H7 (cell line): Measurements from ENCODE around the gene GPR4. TPM values are rescaled to one million over a fixed set of nuclear protein-coding genes. Genes with fewer than 3 reads are reported as not detected.

Experiments
- DNase-seq: peaks from one replicate; pipeline ENCODE4 v3.0.0; 2012
- H3K27me3 ChIP-seq: 2 replicates; pipeline ENCODE4 v1.6.0; 2011; ENCODE audit warnings: mild to moderate bottlenecking, low read length; ENCODE audit not compliant: control insufficient read depth, insufficient read depth
- H3K36me3 ChIP-seq: replicated peaks from 2 replicates; pipeline ENCODE4 v1.5.1; 2011; ENCODE audit warnings: low read length; ENCODE audit not compliant: control insufficient read depth, insufficient read depth
- H3K4me3 ChIP-seq: 2 replicates; pipeline ENCODE4 v1.5.1; 2011; ENCODE audit warnings: low read depth, mild to moderate bottlenecking, control low read depth, low read length, moderate library complexity; ENCODE audit not compliant: insufficient read depth
- total RNA-seq: library from RNA; depleted of rRNA; stranded (reverse); fragments of >200 nt; shearing (Covaris generic); gene quantifications from 2 replicates; pipeline ENCODE4 v1.2.3, GENCODE V29; 2014

GPR4 gene
- total RNA-seq, 1 experiment from 2014 or later = 0.07 TPM

GRCh38 chr19:45587873-45588272, 14.1 kb downstream of the GPR4 start:
- H3K4me3 ChIP-seq = no peak overlapping the region
- no peaks in the 10 kb centered on the region for H3K36me3 ChIP-seq
- peaks cover 17% of the 10 kb centered on the region for H3K27me3 ChIP-seq
- DNase-seq = no peak

- Histone ChIP-seq H3K36me3 (no peaks in the 10 kb centered on the region), H3K4me3 (peak overlapping the region; percentile 84), H3K27me3 (no peaks in the 10 kb centered on the region; the same call in 1 of the 2 replicates)
- no peak for DNase-seq
These were observed 16.8 kb downstream of the GPR4 start for GRCh38 chr19:45585158-45585577.

DNA sequence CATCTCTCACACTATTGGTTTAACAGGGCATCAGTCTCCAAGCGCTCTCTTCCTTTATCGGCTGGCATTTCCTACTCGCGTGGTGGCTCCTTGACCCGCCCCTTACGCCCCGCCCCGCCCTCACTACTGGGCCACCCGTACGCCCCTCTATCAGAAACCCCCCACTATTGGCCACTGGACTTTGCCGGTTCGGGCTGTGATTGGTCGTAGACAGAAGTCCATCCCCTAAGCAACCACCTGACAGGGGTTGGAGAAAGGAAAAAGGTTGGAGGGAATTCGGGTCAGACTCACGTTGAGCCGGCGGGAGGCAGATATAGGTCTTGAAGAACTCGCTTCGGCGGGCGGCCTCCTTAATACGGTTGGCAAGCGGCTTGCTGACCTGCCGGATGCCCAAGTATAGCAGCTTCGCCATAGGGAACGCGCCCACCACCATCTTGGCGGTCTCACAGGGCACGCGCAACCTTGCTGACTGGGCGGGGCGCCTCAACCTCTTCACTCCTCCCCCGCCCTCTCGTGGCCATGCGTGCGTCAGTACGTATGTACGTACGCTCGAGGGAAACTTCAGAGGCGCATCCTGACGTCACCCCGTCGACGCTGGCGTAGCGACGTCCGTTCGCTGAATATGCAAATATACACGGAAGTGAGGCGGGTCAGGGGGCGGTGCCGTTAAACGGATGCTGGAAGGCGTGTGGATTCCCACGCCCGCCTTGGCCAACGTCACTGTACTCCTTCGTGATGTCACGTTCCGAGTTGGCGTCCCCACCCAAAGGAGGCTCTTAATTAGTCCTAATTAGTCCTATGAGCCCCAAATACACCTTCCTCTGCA, 17.5 kb downstream of the GPR4 start, which contains the start of gene OPA3:
OPA3 (minus strand) TSS at position 471 of the 826 bp plus-strand sequence; CDS start at position 433, 38 bp downstream.
- Histone ChIP-seq H3K4me3 (peak within 1 kb of the TSS; percentile 84), H3K27me3 (no peaks in the 10 kb centered on the region), H3K36me3 (no peaks in the 10 kb centered on the region)
- DNase-seq = peak; percentile 95

DNA sequence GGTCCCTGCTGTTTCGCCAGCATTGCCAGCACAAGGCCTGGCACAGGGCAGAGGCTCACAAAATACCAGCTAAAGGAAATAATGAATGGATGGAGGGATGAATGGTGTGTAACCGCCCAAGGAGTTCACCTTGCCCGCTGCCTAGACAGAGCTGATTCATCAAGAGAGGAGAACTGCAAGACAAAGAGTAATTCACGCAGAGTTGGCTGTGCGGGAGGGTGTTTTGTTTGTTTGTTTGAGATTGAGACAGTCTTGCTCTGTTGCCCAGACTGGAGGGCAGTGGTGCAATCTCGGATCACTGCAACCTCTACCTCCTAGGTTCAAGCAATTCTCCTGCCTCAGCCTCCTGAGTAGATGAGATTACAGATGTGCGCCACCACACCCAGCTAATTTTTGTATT, 20.4 kb downstream of the GPR4 start:
- Histone ChIP-seq H3K36me3 (no peaks in the 10 kb centered on the region), H3K27me3 (no peaks in the 10 kb centered on the region), H3K4me3 (no peak overlapping the region)
- no peak for DNase-seq

DNA sequence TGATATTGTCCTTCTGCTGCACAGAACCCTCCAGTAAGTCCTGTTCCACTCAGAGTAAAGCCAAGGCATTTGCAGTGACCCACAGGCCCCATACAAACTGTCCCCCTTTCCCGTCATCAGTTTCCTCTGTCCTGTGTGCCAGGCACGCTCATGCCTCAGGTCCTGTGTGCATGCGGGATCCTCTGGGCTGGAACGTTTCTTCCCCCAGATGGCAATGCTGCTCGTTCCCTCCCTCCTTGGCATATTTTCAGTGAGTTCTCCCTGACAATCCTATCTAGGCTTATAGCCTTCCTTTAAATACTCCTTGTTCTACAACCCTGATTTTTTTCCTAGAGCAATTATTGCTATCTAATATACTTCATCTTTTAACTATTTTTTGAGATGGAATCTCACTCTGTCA, 23.2 kb downstream of the GPR4 start:
- Histone ChIP-seq H3K36me3 (no peaks in the 10 kb centered on the region), H3K4me3 (no peak overlapping the region), H3K27me3 (no peaks in the 10 kb centered on the region)
- no peak for DNase-seq

DNA sequence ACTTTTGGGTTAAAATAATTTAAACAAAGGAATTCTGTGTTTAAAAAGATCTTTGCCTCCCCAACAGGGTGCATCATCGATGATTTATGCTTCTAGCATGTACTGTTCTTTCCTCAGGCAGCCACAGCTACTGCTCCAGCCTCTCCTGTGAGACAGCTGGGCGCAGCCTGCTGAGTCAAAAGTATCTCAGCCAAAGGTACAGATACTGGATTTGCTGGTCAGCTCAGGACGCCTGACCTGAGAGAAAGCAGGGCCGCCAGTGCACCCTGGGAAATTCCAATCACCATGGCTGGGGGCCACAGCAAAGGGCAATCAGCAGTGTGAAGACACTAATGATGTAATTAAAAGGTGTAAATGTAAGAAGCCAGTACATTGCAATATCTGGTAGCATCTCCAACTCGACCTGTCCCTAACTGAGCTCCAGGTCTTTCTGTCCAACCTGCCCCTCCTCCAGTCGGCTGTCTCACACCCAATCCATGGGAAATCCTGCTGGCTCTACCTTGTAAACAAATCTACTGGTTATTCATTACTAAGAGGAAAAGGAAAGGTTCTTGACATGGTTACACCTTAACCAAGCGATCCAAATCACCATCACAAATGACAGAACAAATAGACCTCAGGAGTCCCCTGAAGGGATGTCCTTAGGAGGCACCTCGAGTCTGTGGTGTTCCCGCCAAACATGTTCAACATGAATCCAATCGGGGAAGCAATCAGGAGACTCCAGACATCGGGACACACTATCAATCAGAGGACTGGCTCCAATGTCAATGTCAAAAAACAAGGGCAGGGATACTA, 24.7 kb downstream of the GPR4 start:
- DNase-seq = peak; percentile 24
- no peaks in the 10 kb centered on the region for H3K36me3 ChIP-seq
- no peak overlapping the region for H3K4me3 ChIP-seq
- no peaks in the 10 kb centered on the region for H3K27me3 ChIP-seq

DNA sequence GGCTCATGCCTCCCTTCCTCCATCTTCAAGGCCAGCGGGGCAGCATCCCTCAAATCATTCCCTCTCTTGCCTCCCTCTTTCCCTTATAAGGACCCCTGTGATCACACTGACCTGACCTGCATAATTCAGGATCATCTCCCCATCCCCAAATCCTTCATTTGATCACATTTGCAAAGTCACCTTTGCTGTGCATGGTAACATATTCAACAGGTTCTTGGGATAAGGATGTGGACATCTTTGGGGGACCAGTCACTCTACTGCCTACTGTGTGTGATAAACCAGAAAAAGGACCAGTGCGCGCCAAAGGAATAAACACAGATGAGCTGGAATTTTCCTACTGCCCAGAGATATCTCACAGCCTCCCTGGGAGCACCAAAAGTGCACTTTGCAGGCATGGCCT, 25.3 kb downstream of the GPR4 start:
- H3K4me3 ChIP-seq = no peak overlapping the region
- no peaks in the 10 kb centered on the region for H3K36me3 ChIP-seq
- no peak for DNase-seq
- no peaks in the 10 kb centered on the region for H3K27me3 ChIP-seq

- H3K36me3 ChIP-seq = no peaks in the 10 kb centered on the region
- no peak for DNase-seq
- H3K27me3 ChIP-seq = no peaks in the 10 kb centered on the region
- no peak overlapping the region for H3K4me3 ChIP-seq
These were observed 26.8 kb downstream of the GPR4 start for GRCh38 chr19:45575216-45575615.

GRCh38 chr19:45574526-45574925, 27.5 kb downstream of the GPR4 start:
- Histone ChIP-seq H3K27me3 (no peaks in the 10 kb centered on the region), H3K36me3 (no peaks in the 10 kb centered on the region), H3K4me3 (no peak overlapping the region)
- no peak for DNase-seq

DNA sequence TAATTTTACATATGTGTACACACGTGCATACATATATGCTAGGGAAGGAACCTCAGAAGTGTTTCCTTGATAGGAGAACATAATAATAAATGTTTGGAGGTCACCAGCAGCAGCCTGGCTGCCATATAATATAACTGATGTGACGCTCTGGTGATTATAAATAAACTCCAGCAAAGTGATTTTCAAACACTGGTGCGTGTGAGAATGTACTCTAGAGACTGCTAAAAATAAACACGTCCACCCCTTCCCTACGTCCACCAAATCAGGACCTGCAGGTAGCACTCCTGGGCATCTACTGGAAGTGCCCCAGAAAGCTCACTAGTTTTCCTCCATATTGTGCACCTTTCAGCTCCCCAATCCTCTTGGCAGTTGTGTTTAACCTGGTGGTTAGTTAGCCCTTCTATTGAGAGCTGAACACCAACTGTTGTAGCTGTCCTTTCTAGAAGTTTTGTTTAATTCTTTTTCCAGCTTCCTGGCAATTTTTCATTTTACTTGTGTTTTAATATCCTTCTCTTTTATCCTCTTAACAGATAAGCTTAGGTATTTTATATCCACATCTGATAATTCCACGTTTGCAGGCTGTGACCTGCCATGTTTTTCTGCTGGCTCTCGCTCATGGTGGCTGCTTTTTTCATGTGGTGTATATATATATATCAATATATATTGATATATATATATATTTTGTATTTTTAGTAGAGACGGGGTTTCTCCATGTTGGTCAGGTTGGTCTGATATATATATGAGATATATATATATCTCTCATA, 30.4 kb downstream of the GPR4 start:
- Histone ChIP-seq H3K27me3 (no peaks in the 10 kb centered on the region), H3K36me3 (no peaks in the 10 kb centered on the region), H3K4me3 (no peak overlapping the region)
- no peak for DNase-seq

GRCh38 chr19:45569619-45570421, 32.2 kb downstream of the GPR4 start:
- Histone ChIP-seq H3K4me3 (no peak overlapping the region), H3K27me3 (no peaks in the 10 kb centered on the region), H3K36me3 (no peaks in the 10 kb centered on the region)
- peak; percentile 69 for DNase-seq

DNA sequence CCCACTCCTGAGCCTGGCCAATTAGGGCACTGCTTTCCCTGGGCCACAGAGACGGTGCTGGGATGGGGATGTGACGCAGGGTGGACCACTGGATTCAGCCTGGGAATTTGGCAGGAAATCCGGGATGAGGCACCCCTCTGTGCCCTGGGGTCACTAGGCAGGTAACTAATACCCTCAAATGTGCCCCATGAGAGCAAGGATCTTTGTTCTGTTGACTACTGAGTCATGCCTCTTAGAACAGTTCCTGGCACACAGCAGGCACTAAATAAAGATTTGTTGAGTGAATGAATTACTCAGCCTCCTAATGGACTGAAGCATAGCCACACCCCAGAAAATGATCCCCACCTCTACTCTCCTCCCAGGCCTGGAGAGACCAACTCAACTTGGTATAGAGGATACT, 33.3 kb downstream of the GPR4 start:
- Histone ChIP-seq H3K27me3 (no peaks in the 10 kb centered on the region), H3K4me3 (no peak overlapping the region), H3K36me3 (no peaks in the 10 kb centered on the region)
- no peak for DNase-seq

GRCh38 chr19:45567609-45568008, 34.4 kb downstream of the GPR4 start:
- Histone ChIP-seq H3K27me3 (no peaks in the 10 kb centered on the region), H3K36me3 (no peaks in the 10 kb centered on the region), H3K4me3 (no peak overlapping the region)
- no peak for DNase-seq
